H9 (cell line): ENCODE data around the gene NLRP14. TPM values are rescaled to one million over a fixed set of nuclear protein-coding genes. Genes with fewer than 3 reads are reported as not detected.

Experiments
- DNase-seq: peaks from one replicate; pipeline ENCODE4 v3.0.0-alpha.2; 2017
- H2AFZ ChIP-seq: one replicate; pipeline ENCODE4 v1.6.1; 2013; ENCODE audit warnings: mild to moderate bottlenecking, low read length, control low read depth, moderate library complexity
- H2AK5ac ChIP-seq: 2 replicates; pipeline ENCODE4 v1.6.1; 2013; ENCODE audit warnings: low read length, control low read depth, mixed read lengths; ENCODE audit not compliant: insufficient read length
- H2BK120ac ChIP-seq: one replicate; pipeline ENCODE4 v1.6.1; 2013; ENCODE audit warnings: low read depth, mild to moderate bottlenecking, low read length, control low read depth, inconsistent platforms; ENCODE audit not compliant: poor library complexity, severe bottlenecking
- H2BK12ac ChIP-seq: 2 replicates; pipeline ENCODE4 v1.6.1; 2013; ENCODE audit warnings: low read length, control low read depth, mixed read lengths, low read depth; ENCODE audit not compliant: insufficient read length
- H2BK15ac ChIP-seq: 2 replicates; pipeline ENCODE4 v1.6.1; 2013; ENCODE audit warnings: low read depth, low read length, control low read depth
- H2BK20ac ChIP-seq: one replicate; pipeline ENCODE4 v1.6.1; 2013; ENCODE audit warnings: low read depth, mild to moderate bottlenecking, low read length, control low read depth, inconsistent platforms; ENCODE audit not compliant: poor library complexity, severe bottlenecking
- H2BK5ac ChIP-seq: 2 replicates; pipeline ENCODE4 v1.6.1; 2013; ENCODE audit warnings: low read length, control low read depth, mixed read lengths; ENCODE audit not compliant: insufficient read length
- H3K14ac ChIP-seq: 2 replicates; pipeline ENCODE4 v1.6.1; 2013; ENCODE audit warnings: low read length, control low read depth; ENCODE audit not compliant: insufficient read depth
- H3K18ac ChIP-seq: 2 replicates; pipeline ENCODE4 v1.6.1; 2013; ENCODE audit warnings: low read depth, mild to moderate bottlenecking, mixed read lengths, low read length, control low read depth; ENCODE audit not compliant: insufficient read length
- H3K23ac ChIP-seq: 2 replicates; pipeline ENCODE4 v1.6.1; 2013; ENCODE audit warnings: low read length, control low read depth, mixed read lengths, low read depth; ENCODE audit not compliant: insufficient read length
- H3K23me2 ChIP-seq: 2 replicates; pipeline ENCODE4 v1.6.1; 2013; ENCODE audit warnings: low read depth, mild to moderate bottlenecking, mixed read lengths, low read length, control low read depth; ENCODE audit not compliant: insufficient read length, poor library complexity, severe bottlenecking
- H3K27ac ChIP-seq: 2 replicates; pipeline ENCODE4 v1.5.1; 2013; ENCODE audit warnings: low read length, control low read depth, mixed read lengths, low read depth; ENCODE audit not compliant: insufficient read length
- H3K27me3 ChIP-seq: 2 replicates; pipeline ENCODE4 v1.6.1; 2013; ENCODE audit warnings: low read length, control low read depth, inconsistent platforms; ENCODE audit not compliant: insufficient read depth
- H3K4ac ChIP-seq: 2 replicates; pipeline ENCODE4 v1.6.1; 2013; ENCODE audit warnings: low read depth, mild to moderate bottlenecking, control low read depth, inconsistent platforms, low read length, moderate library complexity
- H3K4me1 ChIP-seq: 2 replicates; pipeline ENCODE4 v1.6.1; 2013; ENCODE audit warnings: low read length, control low read depth, inconsistent platforms; ENCODE audit not compliant: insufficient read depth
- H3K4me2 ChIP-seq: 2 replicates; pipeline ENCODE4 v1.6.1; 2013; ENCODE audit warnings: low read length, control low read depth, mixed read lengths; ENCODE audit not compliant: insufficient read length, insufficient read depth
- H3K56ac ChIP-seq: 2 replicates; pipeline ENCODE4 v1.6.1; 2013; ENCODE audit warnings: low read depth, mild to moderate bottlenecking, mixed read lengths, low read length, control low read depth; ENCODE audit not compliant: insufficient read length
- H3K79me1 ChIP-seq: 2 replicates; pipeline ENCODE4 v1.6.1; 2013; ENCODE audit warnings: low read depth, mild to moderate bottlenecking, moderate library complexity, low read length, control low read depth, inconsistent platforms; ENCODE audit not compliant: insufficient read depth, poor library complexity, severe bottlenecking
- H3K79me2 ChIP-seq: 2 replicates; pipeline ENCODE4 v1.6.1; 2013; ENCODE audit warnings: low read length, control low read depth, inconsistent platforms; ENCODE audit not compliant: insufficient read depth
- H3K9ac ChIP-seq: 2 replicates; pipeline ENCODE4 v1.6.1; 2013; ENCODE audit warnings: low read length, control low read depth, mixed read lengths; ENCODE audit not compliant: insufficient read length; ENCODE audit errors: extremely low read depth
- H3K9me3 ChIP-seq: one replicate; pipeline ENCODE4 v1.6.1; 2013; ENCODE audit warnings: low read depth, low read length, inconsistent platforms; ENCODE audit not compliant: control insufficient read depth
- H3T11ph ChIP-seq: one replicate; pipeline ENCODE4 v1.6.1; 2013; ENCODE audit warnings: mild to moderate bottlenecking, low read length, control low read depth, inconsistent platforms
- H4K20me1 ChIP-seq: one replicate; pipeline ENCODE4 v1.6.1; 2013; ENCODE audit not compliant: control insufficient read depth, insufficient read length, insufficient read depth
- H4K5ac ChIP-seq: 2 replicates; pipeline ENCODE4 v1.6.1; 2013; ENCODE audit warnings: low read depth, mild to moderate bottlenecking, mixed read lengths, low read length, control low read depth; ENCODE audit not compliant: insufficient read length
- H4K8ac ChIP-seq: replicated peaks from 2 replicates; pipeline ENCODE4 v1.6.1; 2013; ENCODE audit warnings: low read length, control low read depth, mixed read lengths, low read depth; ENCODE audit not compliant: insufficient read length
- H4K91ac ChIP-seq: 2 replicates; pipeline ENCODE4 v1.6.1; 2013; ENCODE audit warnings: low read depth, mild to moderate bottlenecking, moderate library complexity, mixed read lengths, low read length, control low read depth; ENCODE audit not compliant: insufficient read length
- H3K27ac Mint-ChIP-seq, 3 experiments: 2 replicates in 2 of 3; 3 replicates in 1 of 3; pipeline ENCODE4 v1.8.0; 2020 to 2021; ENCODE audit warnings: mixed read lengths in 3 of 3, mild to moderate bottlenecking in 1 of 3, moderate library complexity in 1 of 3
- H3K27me3 Mint-ChIP-seq: 2 replicates; pipeline ENCODE4 v1.8.0; 2021; ENCODE audit warnings: low read depth, mild to moderate bottlenecking, moderate library complexity, mixed read lengths
- H3K36me3 Mint-ChIP-seq, 3 experiments: 2 replicates in 2 of 3; 3 replicates in 1 of 3; pipeline ENCODE4 v1.8.0; 2020 to 2021; ENCODE audit warnings: low read depth in 3 of 3, mixed read lengths in 3 of 3; ENCODE audit not compliant: insufficient read depth in 1 of 3
- H3K4me1 Mint-ChIP-seq, 2 experiments: 2 replicates each; pipeline ENCODE4 v1.8.0; 2020; ENCODE audit warnings: mixed read lengths in 2 of 2
- H3K4me3 Mint-ChIP-seq, 2 experiments: 2 replicates in 1 of 2; 3 replicates in 1 of 2; pipeline ENCODE4 v1.8.0; 2020 to 2021; ENCODE audit warnings: mild to moderate bottlenecking in 2 of 2, mixed read lengths in 2 of 2, moderate library complexity in 1 of 2
- H3K9me3 Mint-ChIP-seq, 2 experiments: 2 replicates in 1 of 2; 3 replicates in 1 of 2; pipeline ENCODE4 v1.8.0; 2020; ENCODE audit warnings: mild to moderate bottlenecking in 2 of 2, mixed read lengths in 2 of 2, moderate library complexity in 1 of 2
- WGBS: extraction: QIAGEN DNeasy Blood & Tissue Kit; methylation state at CpG from one replicate; pipeline ENCODE4 v1.1.7; 2013; ENCODE audit warnings: missing lambda C conversion rate, low lambda C conversion rate, mixed read lengths; ENCODE audit not compliant: insufficient read length; ENCODE audit errors: extremely low coverage; 5-methylcytosine and 5-hydroxymethylcytosine counted together
- total RNA-seq: library from RNA; stranded (reverse); gene quantifications from 2 replicates; pipeline ENCODE4 v1.2.1, GENCODE V29; 2021
- TF ChIP-seq, protein P1 (sequence below): fragments of 200-600 bp; sonication (generic); conservative IDR thresholded peaks from 3 replicates; pipeline ENCODE4 v1.8.0; 2021; ENCODE audit warnings: antibody characterized with exemption, mild to moderate bottlenecking

NLRP14 gene
- total RNA-seq, 1 experiment from 2014 or later: 0.07 TPM

DNA sequence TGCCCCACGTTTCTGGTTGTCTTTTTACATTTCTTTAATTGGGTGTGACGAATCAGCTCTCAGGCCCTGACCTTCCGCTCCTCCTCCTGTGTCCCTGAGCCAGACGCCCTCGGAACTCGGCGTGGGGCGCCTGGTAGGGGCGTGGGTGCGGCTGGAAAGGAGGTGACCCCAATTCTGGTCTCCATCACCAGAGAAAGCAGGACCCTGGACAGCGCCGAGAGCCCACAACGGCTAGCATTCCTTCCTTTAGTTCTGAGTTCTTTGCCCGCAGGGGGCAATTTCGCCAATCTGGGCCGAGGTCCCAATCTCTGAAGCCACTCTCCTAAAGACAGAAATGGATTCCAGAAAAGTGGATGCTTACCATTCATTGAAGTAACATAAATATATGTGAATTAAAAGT, 56.8 kb downstream of the NLRP14 start:
- H3K23ac ChIP-seq: no peak overlapping the region
- no peak overlapping the region for H3K14ac ChIP-seq
- H3T11ph ChIP-seq: no peak overlapping the region
- no peak overlapping the region for H3K4me2 ChIP-seq
- H3K23me2 ChIP-seq: no peaks in the 10 kb centered on the region
- H2BK5ac ChIP-seq: no peak overlapping the region
- H3K27ac ChIP-seq: no peak overlapping the region
- H2AK5ac ChIP-seq: no peak overlapping the region
- no peak overlapping the region for H2BK20ac ChIP-seq
- no peaks in the 10 kb centered on the region for H3K79me1 ChIP-seq
- Mint-ChIP-seq H3K9me3 (peaks cover 15 to 22% of the 10 kb centered on the region in 2 experiments), H3K4me3 (no peak overlapping the region), H3K4me1 (peaks cover 10 to 12% of the 10 kb centered on the region in 2 experiments), H3K27ac (no peak overlapping the region), H3K36me3 (peaks cover 5 to 17% (median 15%) of the 10 kb centered on the region in 3 experiments), H3K27me3 (0 out of 2 replicates have a peak, but pooled peaks cover 2% of the 10 kb centered on the region)
- H4K91ac ChIP-seq: no peak overlapping the region
- H3K79me2 ChIP-seq: no peaks in the 10 kb centered on the region
- no peak overlapping the region for H2AFZ ChIP-seq
- H4K20me1 ChIP-seq: no peaks in the 10 kb centered on the region
- no peak overlapping the region for H3K4ac ChIP-seq
- H2BK120ac ChIP-seq: no peak overlapping the region
- H4K5ac ChIP-seq: no peak overlapping the region
- no CpG with 5 or more reads among the region's 16 CpGs for WGBS
- H3K56ac ChIP-seq: no peak overlapping the region
- no peak overlapping the region for H2BK12ac ChIP-seq
- H3K9ac ChIP-seq: no peak overlapping the region
- no peak overlapping the region for H4K8ac ChIP-seq
- H3K18ac ChIP-seq: no peak overlapping the region
- no peaks in the 10 kb centered on the region for H3K27me3 ChIP-seq
- H2BK15ac ChIP-seq: no peak overlapping the region
- DNase-seq: peak; percentile 64
- TF ChIP-seq, protein P1, sequence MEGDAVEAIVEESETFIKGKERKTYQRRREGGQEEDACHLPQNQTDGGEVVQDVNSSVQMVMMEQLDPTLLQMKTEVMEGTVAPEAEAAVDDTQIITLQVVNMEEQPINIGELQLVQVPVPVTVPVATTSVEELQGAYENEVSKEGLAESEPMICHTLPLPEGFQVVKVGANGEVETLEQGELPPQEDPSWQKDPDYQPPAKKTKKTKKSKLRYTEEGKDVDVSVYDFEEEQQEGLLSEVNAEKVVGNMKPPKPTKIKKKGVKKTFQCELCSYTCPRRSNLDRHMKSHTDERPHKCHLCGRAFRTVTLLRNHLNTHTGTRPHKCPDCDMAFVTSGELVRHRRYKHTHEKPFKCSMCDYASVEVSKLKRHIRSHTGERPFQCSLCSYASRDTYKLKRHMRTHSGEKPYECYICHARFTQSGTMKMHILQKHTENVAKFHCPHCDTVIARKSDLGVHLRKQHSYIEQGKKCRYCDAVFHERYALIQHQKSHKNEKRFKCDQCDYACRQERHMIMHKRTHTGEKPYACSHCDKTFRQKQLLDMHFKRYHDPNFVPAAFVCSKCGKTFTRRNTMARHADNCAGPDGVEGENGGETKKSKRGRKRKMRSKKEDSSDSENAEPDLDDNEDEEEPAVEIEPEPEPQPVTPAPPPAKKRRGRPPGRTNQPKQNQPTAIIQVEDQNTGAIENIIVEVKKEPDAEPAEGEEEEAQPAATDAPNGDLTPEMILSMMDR: no peak
- no peaks in the 10 kb centered on the region for H3K9me3 ChIP-seq
- H3K4me1 ChIP-seq: no peaks in the 10 kb centered on the region; the same call in 1 of the 2 replicates
